Right lobe of liver (tissue), 6 donors: Measurements from ENCODE around the gene ARRDC1. TPM values are rescaled to one million over a fixed set of nuclear protein-coding genes. Genes with fewer than 3 reads are reported as not detected.
A peak's percentile ranks its signal among the peaks of the same experiment; 100 is the strongest.

ENCODE experiments used
- ATAC-seq, 4 donors: fragments of 200-7000 bp; cut with Tn5 transposase; one replicate each; pipeline ENCODE4 v1.9.1; 2020; ENCODE audit warnings: mild to moderate bottlenecking in 4 of 4, moderate library complexity in 4 of 4
- DNase-seq, 3 donors: peaks; one replicate each; pipeline ENCODE4 v3.0.0-alpha.2; 2020
- H3K27ac ChIP-seq, 3 donors: fragments of 200-600 bp; one replicate each; pipeline ENCODE4 v1.8.0; 2022
- H3K27me3 ChIP-seq, 2 donors: fragments of 200-600 bp; one replicate each; pipeline ENCODE4 v1.8.0; 2022
- H3K36me3 ChIP-seq, 4 donors: fragments of 200-600 bp; sonication (generic) in 1 of 4; one replicate each; pipeline versions ENCODE4 v1.5.1 to v1.8.0; 2017 to 2022; ENCODE audit warnings: control low read depth in 1 of 4
- H3K4me1 ChIP-seq, 4 donors: fragments of 200-600 bp; sonication (generic) in 1 of 4; one replicate each; pipeline versions ENCODE4 v1.5.1 to v1.8.0; 2017 to 2022; ENCODE audit warnings: control low read depth in 1 of 4
- H3K4me3 ChIP-seq, 3 donors: fragments of 200-600 bp; one replicate each; pipeline ENCODE4 v1.8.0; 2022
- H3K9me3 ChIP-seq, 4 donors: fragments of 200-600 bp; sonication (generic) in 1 of 4; one replicate each; pipeline versions ENCODE4 v1.5.1 to v1.8.0; 2017 to 2022; ENCODE audit warnings: control low read depth in 1 of 4
- POLR2A ChIP-seq: fragments of 450-650 bp; IDR thresholded peaks from one replicate; pipeline ENCODE4 v1.6.1; 2017; ENCODE audit warnings: antibody characterized with exemption, mild to moderate bottlenecking
- WGBS: methylation state at CpG from one replicate; pipeline ENCODE4 v1.1.6; 2018; ENCODE audit warnings: low coverage, low lambda C conversion rate; ENCODE audit not compliant: insufficient coverage; ENCODE audit errors: missing lambda C conversion rate; 5-methylcytosine and 5-hydroxymethylcytosine counted together
- intact Hi-C, 2 donors: fragments of 100-400 bp; cut with DNase I; formaldehyde crosslinking; loops; one replicate each; pipeline versions ENCODE4 v1.11.2 to v1.14.1; 2022
- total RNA-seq, 6 experiments: library from RNA; depleted of rRNA in 2 of 6; stranded (reverse); fragments of >200 nt in 2 of 6; fragmentation: NEBNext Ultra II Directional in 3 of 6; extraction: Animal tissue kit (Norgen Biotek cat#: 25700) in 3 of 6; gene quantifications; one replicate each; pipeline versions ENCODE4 v1.1.0 to v1.2.4, GENCODE V29; 2016 to 2023
- TF ChIP-seq, protein P1 (sequence below), 4 donors: fragments of 200-600 bp in 3 of 4; fragments of 450-650 bp in 1 of 4; IDR thresholded peaks; one replicate each; pipeline versions ENCODE4 v1.5.1 to v1.8.0; 2016 to 2022; ENCODE audit warnings: antibody characterized with exemption in 4 of 4, mild to moderate bottlenecking in 2 of 4
- donor health status: DM: no; HTN: yes; CAD: no.
- donor health status: DM: no; HTN: no; CAD: no.
- donor health status: DM: no; HTN: no; CAD: no.
- donor health status: DM: no; HTN: yes; CAD: no.
- donor health status: DM: no; HTN: yes; CAD: no.

Gene ARRDC1
- total RNA-seq, 6 experiments from 2014 or later: 19.1 to 45.0 (median 25.2) TPM

DNA sequence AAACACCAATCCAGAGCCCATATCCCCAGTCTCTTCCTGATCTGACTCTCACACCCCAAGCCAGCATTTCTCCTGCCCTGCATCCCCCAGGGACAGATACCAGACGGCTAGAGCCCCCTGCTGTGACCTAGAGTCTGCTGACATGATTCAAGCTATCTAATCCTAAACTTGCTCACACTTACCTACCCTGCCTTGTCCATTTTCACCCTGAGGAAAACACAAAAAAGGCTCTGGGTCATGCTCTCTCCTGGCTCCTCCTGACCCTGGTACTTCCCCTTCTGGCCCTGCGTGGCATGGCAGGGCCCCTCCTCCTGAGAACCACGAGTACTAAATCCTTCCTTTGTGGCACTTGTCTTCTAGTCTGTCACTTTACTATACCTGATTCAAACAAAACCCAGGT is 2.8 kb upstream of the ARRDC1 start:
- peaks cover 0 to 13% (median 3%) of the 10 kb centered on the region in 4 donors for H3K4me1 ChIP-seq
- no peaks in the 10 kb centered on the region for H3K27me3 ChIP-seq
- no peaks in the 10 kb centered on the region for H3K36me3 ChIP-seq
- 16% methylated on average over 3 of the region's 3 CpGs for WGBS
- no peak overlapping the region for H3K27ac ChIP-seq
- DNase-seq (no peak), ATAC-seq (no peak)
- intact Hi-C loops: no loop called here
- TF ChIP-seq POLR2A: no peak
- TF ChIP-seq, protein P1, sequence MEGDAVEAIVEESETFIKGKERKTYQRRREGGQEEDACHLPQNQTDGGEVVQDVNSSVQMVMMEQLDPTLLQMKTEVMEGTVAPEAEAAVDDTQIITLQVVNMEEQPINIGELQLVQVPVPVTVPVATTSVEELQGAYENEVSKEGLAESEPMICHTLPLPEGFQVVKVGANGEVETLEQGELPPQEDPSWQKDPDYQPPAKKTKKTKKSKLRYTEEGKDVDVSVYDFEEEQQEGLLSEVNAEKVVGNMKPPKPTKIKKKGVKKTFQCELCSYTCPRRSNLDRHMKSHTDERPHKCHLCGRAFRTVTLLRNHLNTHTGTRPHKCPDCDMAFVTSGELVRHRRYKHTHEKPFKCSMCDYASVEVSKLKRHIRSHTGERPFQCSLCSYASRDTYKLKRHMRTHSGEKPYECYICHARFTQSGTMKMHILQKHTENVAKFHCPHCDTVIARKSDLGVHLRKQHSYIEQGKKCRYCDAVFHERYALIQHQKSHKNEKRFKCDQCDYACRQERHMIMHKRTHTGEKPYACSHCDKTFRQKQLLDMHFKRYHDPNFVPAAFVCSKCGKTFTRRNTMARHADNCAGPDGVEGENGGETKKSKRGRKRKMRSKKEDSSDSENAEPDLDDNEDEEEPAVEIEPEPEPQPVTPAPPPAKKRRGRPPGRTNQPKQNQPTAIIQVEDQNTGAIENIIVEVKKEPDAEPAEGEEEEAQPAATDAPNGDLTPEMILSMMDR (IDR thresholded peaks at IDR 0.05): no peak
- H3K9me3 ChIP-seq: no peaks in the 10 kb centered on the region
- H3K4me3 ChIP-seq: no peak overlapping the region

DNA sequence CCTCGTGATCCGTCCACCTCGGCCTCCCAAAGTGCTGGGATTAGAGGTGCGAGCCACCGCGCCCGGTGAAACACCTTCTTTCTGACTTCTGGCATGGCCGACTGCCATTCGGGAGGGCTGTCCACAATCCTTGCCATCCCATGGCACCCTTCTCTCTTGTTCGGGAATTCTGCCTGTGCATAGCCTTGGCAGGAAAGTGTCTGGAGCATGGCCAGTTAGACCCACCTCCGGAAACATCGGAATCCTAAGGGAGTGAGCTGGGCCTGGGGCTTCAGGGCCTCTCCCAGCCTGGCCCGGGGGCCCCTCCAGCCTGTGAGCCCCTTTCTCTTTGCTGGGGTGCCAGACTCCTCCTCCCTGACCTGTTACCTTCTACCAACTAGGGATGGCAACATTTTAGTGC is 1.6 kb upstream of the ARRDC1 start:
- Histone ChIP-seq H3K27me3 (no peaks in the 10 kb centered on the region), H3K4me3 (no peak overlapping the region), H3K27ac (no peak overlapping the region), H3K36me3 (no peaks in the 10 kb centered on the region), H3K4me1 (peaks cover 0 to 24% (median 3%) of the 10 kb centered on the region in 4 donors), H3K9me3 (no peaks in the 10 kb centered on the region)
- DNase-seq: no peak
- 81% methylated on average over 3 of the region's 13 CpGs for WGBS
- no peak for ATAC-seq
- TF ChIP-seq, protein P1 (IDR thresholded peaks at IDR 0.05): no peak
- no peak for TF ChIP-seq POLR2A
- intact Hi-C loops: no loop called here

DNA sequence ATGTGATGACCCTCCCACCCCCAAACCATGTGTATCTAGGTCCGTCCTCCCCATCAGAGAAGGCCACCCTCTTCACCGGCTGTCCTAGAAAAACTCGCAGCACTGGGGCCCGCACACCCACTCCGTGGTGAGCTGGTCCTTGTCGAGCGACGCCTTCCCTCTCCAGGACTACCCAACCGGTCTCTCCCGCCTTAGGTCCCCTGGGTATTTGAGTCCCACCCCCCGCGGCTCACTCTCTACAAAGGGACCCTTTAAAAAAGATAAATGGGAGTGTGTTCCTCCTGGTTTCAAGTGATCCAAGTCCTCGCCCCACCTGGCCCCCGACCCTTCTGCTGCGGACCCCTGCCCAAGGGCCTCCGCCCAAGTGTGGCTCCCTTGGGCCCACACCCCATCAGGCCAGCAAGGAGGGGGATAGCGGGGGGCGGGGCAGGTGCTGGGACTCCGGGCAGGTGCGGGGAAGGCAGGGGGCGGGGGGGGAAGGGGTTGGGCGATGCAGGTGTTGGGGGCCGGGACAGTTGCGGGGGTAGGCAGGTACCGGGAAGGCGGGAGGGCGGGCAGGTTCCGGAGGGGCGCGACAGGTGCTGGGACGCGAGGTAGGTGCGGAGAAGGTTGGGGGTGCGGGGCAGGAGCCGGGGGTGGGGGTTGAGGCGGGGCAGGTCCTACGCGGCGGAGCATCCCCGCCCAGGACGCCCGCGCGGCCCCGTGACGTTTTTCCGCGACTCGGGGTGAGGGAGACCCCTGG is 970 bp upstream of the ARRDC1 start:
- H3K27me3 ChIP-seq: no peaks in the 10 kb centered on the region
- peak overlapping the region; percentile 43 to 58 (median 44) for H3K4me3 ChIP-seq
- H3K4me1 ChIP-seq: peaks cover 0 to 30% (median 3%) of the 10 kb centered on the region in 4 donors
- no peak for DNase-seq
- WGBS: 10% methylated on average over 22 of the region's 49 CpGs
- no peaks in the 10 kb centered on the region for H3K36me3 ChIP-seq
- no peak for ATAC-seq
- TF ChIP-seq, protein P1 (IDR thresholded peaks at IDR 0.05): no peak
- TF ChIP-seq POLR2A: no peak
- H3K27ac ChIP-seq: no peak overlapping the region
- intact Hi-C loops: no loop called here
- H3K9me3 ChIP-seq: no peaks in the 10 kb centered on the region

DNA sequence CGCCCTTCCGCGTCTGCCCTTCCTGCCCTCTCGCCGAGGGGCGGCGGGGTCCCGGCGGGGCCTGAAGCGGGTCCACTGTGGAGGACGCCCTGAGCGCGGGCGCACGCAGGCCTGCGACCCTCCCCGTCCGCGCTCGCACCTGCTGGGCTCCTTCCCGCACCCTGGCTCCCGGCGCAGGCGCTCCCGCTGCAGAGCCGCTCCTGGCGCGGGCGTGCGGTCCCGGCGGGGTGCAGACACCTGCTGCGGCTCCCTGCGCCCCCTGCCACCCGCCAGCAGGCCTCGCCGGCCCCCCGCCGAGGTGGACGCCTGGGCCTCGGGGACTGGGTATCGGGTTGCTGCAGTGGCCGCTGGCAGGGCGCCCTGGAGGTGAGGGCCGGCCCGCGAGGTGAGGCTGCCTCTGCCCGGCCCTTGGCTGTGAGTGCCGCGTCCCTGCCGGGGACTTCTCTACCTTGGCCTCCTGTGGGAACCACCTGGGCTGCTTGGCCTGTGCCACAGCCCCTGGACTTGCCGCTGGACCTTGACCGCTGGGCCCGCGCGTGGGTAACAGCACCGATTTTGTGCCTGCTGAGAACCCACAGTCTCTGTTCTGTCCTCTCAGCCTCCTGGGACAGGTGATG is 627 bp downstream of the ARRDC1 start:
- Histone ChIP-seq H3K36me3 (no peaks in the 10 kb centered on the region), H3K4me3 (peak overlapping the region; percentile 68 to 82 (median 71)), H3K27me3 (no peaks in the 10 kb centered on the region), H3K4me1 (peaks cover 0 to 31% (median 3%) of the 10 kb centered on the region in 4 donors), H3K27ac (peak overlapping the region; percentile 26 to 70 (median 68)), H3K9me3 (no peaks in the 10 kb centered on the region)
- peak; percentile 67 to 79 (median 77) for DNase-seq
- intact Hi-C loops: no loop called here
- WGBS: 24% methylated on average over 5 of the region's 57 CpGs
- no peak for TF ChIP-seq POLR2A
- TF ChIP-seq, protein P1 (IDR thresholded peaks at IDR 0.05): no peak
- peak; percentile 6 to 31 (median 20) for ATAC-seq
